CD4-positive, alpha-beta T cell treated with Interleukin-6 for 4 hours (primary cell): ENCODE results near the gene MYPOP.

Source experiments
- DNase-seq: peaks from one replicate; pipeline ENCODE4 v3.0.0-alpha.2; 2020; ENCODE audit warnings: mixed read lengths

The MYPOP gene, protein sequence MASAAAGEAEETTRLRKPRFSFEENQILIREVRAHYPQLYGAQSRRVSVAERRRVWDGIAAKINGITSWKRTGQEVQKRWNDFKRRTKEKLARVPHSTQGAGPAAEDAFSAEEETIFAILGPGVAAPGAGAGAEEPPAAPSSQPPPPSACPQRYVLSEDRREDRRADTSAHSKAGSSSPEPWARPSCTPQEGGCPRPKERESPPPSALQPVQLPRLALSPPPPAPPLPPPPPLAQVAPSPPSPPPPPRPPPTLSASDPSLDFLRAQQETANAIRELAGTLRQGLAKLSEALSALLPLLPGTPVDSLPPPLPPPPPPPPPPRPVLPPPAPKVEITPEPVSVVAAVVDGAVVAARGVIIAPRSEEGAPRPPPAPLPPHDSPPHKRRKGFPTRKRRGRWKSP

DNA sequence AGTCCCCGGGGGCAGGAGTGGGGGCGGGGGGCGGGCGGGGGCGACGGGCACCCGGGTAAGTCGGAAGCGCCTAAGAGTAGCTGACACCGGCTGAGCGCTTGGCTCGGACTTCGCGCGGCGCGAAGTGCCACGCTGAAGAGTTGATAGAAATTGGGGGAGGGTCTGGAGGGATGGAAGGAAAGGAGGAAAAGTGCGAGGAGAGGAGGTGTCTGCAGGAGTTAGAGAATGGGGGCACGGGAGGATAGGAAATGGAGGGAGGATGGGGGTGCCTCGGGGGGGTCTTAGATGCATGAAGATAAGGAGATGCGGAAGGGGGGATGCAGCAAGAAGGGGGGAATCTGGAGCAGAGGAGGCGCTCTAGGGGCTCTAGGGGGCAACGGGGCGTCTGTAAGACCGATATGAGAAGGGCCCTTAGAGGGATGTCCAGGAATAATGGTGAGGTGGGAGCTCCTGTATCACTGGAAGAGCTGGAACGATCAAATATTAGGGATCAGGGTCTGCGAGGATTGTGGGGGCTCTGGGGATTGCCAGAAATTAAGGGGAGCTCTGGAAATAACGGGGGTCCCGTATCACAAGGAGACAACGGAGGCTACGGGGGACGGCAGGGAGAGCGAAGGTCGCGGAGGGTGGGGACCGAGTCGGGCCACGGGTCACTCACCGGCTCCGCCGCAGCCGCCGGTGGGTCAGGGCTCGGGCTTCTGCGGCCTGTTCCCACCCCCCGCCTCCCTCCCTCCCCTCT lies at the start of gene MYPOP:
MYPOP (minus strand) TSS at position 702 of the 739 bp plus-strand sequence. CDS start 840 bp downstream, outside the sequence.
- no peak for DNase-seq

DNA sequence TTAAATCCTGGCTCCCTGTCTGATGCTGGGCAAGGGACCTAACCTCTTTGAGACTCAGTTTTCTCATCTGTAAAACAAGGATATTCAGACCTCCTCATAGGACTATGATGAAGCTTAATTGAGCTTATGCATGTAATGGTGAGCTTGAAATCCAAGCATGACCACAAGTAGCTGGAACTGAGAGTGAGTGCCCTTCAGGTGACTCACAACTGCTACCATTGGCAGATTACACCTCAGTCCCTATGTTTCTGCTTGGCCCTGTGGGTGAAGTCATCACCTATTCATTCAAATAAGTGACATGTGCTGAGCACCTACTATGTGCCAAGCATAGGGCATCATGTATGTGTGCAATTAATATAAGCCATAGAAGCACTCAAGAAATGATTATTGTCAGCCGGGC lies 45.5 kb upstream of the MYPOP start:
- no peak for DNase-seq

DNA sequence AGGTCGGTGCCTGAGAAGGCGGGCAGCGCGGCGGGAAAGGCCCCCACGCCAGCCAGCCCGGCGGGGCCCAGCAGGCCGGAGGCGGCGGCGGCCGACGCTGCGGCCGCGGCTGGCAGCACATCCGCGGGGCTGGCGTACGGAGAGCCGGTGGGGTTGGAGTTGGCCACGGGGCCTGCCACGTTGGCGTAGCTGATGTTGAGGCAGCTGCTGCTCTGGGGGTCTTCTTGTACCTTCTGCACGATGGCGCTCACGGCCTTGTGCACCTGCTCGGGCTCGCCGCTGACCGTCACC lies 38.0 kb upstream of the MYPOP start:
- DNase-seq, result no peak

DNA sequence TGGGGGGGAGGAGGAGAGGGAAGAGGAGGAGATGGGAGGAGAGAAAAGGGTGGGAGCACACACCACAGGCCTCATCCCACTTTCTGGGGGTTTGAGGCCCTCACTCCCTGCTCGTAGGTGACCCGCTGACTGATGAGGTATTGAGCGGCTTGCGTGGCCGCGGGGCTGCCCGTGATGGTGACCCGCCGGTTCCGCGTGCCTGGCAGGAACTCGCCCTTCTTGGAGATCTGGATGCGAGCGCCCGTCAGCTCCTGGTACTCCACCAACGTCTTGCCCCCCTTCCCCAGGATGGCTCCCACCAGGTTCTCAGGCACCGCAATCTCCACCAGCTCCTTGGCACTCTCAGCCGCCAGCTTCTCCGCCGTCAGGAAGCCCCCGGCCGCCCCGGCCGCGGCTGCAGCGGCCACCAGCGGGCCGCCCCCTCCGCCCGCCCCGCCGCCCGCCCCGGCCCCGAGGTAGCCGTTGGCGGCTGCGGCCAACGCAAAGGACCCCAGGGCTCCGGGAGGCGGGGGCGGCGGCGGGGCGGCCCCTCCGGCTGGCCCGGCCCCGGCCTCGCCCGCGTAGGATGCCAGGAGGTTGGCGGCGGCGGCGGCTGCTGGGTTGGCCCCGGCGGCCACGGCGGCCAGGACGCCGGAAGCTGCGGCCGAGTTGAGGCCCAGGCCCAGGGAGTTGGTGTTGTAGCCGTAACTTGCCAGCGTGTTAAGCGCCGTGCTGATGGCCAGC lies 37.5 kb upstream of the MYPOP start:
- no peak for DNase-seq

DNA sequence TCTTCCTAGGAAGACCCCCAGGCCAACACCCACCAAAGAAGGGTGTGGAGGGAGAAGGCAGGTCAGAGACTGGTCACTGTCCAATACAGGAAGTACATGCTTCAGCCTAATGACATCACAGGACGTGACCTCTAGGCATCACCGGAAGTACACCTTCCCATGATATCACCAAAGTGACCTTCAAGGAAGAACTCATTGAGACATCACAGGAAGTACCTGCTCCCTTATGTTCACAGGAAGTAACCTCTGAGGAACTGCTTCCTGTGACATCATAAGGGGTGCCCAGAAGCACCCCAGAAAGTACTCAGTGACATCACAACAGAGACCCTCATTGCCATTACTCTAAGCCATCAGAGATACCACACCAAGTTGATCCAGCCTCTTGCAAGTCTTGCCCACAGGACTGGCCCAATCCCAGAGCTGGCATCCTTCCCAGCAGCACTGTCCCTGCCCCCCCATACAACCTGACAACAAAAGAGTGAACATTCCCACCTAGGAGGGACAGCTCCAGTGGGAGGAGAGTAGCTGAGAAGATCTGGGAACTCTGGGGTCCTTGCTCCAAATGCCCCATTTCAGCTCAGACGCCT lies 36.4 kb upstream of the MYPOP start:
- no peak for DNase-seq

DNA sequence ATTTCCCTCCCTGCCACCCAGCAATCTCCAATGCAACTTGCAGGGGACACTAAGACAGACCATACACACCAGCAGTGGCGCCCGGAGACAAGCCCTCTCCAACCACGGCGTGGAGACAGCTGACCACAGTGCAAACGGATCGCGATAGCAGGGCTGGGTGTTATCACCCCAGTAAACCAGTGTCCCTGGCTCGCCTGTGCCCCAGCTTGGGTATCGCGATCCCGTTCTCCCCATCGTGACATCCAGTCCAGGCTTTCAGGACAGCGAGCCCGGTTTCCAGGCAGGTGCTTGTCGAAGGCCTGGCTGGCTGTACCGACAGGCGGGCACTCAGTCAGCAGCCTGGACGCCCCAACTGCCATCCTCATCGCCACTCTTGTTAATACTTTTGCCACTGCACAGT lies 32.9 kb upstream of the MYPOP start:
- no peak for DNase-seq

DNA sequence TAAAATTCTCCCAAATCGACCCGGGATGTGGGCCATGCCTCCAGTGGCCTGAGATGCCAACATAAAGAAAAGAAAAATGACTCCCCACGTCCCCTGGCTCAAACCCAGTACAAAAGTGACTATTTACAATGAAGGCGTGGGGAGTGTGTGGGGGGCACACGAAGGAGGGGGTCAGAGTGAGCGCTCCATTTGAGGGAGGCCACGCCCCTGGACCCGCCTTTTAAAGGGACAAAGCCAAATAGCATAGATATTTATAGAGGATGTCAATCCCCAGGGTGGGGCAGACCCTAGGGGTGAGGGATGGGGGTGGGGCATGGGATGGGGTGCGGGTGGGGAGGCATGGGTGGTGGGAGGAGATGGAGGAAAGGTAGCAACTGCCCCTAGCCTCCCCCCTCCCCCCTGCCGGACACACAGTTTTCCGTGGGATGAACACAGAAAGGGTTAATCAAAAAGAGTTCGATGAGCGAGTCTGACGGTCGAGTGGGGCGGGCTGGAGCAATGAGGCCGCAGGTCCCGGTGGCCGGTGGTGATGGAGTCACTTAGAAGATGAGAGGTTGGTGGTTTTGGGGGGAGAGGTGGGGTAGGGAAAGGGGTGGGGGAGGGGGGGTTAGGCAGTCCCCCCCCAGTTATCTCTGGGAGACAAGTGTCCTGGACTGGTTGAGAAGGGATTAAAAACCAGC lies 32.3 kb upstream of the MYPOP start:
- no peak for DNase-seq

DNA sequence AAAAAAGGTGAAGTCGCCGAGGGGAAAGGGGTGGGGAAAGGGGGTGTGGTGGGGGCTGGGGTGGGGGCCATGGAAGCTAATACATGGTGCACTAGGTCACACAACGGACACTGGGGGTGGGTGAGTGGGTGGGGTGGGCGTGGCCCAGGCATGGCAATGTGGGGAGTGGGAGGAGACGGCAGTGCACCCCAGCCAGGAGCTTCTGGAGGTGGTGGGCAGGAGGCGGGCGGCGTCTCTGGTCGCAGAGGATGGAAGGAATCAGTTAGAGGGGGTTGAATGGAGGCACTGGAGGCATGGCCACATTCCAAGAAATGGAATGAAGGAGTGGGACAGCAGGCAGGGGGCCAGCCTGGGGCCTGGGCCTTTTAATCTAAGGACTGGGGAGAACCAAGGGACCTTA lies 31.3 kb upstream of the MYPOP start:
- DNase-seq, result no peak

DNA sequence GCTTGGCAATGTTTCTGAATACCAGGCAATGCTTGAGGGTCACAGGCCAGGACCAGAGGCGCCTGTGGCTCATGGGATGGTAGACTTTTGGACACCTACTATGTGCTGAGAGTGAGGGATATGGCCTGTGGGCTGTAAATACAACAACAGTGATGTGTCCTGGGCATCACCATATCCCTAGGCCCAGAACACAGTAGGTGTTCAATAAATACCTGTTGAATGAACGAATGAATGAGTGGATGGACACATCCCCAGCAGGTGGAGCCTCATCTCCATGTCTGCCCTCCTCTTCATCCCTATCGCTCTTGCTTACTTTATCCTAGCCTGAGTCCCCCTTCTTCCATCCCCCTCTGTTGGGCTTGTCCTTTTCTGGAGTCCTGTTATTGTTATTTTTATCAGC lies 28.6 kb upstream of the MYPOP start:
- DNase-seq, result no peak

DNA sequence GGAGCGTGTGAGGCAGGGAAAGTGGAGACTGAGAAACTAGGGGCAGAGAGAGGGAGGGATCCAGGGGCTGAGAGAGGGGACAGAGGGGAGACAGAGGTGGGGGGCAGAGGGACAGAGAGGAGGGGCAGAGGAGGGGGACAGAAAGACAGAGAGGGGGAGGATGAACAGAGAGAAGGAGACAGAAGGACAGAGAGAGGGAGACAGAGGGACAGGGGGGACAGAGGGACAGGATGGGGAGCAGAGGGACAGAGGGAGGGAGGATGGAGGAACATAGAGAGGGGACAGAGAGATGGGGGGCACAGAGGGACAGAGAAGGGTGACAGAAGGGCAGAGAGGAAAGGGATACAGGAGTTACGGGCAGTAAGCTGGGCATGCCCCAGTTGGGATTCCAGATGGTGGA lies 26.8 kb upstream of the MYPOP start:
- DNase-seq, result no peak

DNA sequence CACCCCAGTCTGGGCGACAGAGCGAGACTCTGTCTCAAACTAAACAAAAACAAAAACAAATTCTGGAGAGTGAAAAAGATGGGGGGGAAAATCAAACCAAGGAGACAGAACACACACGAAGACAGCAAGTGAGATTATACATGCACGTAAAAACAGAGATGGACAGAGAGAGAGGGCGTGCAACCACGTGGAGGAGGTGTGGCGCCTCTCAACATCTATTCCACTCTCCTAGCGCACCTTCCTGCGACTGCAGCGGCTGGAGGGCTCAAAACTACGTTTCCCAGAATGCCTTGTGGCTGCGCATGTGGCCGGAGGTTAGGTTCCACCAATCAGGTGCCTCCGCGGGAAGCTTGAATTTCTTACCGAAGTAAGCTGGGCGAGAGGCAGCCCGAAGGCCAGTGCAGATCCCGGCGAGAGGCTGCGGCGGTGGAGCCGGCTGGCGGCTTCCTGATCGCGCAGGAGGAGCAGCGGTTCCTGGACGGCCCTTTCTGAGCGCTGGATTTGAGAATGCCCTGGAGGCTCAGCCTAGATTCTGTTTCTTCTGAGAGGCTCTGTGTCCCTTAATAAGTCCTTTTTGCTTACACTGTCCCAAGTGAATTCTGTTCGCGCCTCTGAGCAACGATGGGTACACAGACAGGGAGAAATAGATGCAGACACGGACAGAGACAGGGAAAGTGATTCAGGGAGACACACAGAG lies 25.3 kb upstream of the MYPOP start:
- DNase-seq, result peak; percentile 93

DNA sequence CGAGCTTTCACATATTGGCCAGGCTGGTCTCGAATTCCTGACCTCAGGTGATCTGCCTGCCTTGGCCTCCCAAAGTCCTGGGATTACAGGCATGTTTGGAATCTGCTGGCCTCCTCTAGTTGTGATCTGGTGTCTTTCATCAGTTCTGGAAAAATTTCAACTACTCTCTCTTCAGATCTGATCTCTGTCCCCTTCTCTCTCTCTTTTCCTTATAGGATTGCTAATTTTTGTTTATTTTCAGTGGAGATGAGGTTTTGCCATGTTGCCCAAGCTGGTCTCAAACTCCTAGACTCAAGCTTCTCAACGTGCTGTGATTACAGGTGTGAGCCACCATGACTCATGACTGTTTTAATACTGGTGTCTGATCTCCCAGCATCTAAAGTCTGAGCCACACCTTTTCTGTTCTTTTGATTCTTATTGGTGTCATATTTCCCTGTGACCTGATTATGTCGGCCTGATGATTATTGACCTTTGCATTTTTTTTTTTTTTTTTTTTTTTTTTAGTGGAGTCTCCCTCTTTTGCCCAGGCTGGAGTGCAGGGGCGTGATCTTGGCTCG lies 22.6 kb upstream of the MYPOP start:
- DNase-seq, result no peak

DNA sequence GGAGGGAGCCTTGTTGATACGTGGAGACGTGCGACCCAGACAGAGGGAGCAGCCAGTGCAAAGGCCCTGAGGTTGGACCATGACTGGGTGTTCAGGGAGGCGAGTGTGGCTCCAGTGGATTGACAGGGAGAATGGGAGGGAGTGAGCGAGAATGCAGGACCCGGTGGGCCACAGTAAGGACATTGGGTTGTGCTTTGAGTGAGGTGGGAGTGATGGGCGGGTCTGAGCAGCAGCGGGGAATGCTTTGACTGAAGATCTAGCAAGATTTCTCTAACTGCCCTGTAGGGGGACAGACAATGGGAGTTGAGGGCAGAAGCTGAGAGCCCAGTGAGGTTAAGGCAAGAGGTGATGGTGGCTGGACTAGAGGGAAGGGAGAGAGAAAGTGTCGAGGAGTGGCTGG lies 19.9 kb upstream of the MYPOP start:
- DNase-seq, result no peak

DNA sequence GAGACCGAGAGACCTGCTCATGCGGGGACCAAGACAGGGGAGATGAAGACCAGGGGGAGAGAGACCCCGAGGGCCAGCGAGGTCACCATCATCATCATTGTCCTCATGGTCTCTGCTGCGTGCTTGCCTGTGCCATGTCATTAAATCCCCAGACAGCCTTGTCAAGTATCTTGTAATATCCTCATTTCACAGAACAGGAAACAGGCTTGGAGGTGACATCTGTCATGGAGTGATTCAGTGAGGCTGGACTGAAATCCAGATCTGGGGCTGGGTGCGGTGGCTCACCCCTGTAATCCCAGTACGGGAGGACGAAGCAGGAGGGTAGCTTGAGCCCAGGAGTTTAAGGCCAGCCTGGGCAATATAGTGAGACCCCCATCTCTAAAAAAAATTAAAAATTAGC lies 18.0 kb upstream of the MYPOP start:
- no peak for DNase-seq

DNA sequence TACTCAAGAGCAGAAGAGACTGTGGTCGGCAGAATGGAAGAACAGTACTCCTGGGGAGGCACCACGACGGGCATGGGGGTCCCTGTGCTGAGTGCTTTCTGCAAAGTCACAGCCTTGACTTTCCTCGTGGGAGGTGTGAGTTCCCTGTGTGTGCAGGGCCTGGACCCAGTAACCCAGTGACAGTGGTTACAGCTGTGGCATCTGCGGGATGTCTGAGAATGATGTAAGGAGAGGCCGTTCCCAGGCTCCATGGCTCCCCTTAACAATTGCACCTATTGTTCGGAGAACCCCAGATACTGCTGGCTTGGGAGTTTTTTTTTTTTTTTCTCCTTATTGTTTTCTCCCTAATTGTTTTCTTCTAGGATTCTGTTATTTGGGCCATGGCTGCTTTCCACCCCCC lies 17.3 kb upstream of the MYPOP start:
- DNase-seq, result no peak

DNA sequence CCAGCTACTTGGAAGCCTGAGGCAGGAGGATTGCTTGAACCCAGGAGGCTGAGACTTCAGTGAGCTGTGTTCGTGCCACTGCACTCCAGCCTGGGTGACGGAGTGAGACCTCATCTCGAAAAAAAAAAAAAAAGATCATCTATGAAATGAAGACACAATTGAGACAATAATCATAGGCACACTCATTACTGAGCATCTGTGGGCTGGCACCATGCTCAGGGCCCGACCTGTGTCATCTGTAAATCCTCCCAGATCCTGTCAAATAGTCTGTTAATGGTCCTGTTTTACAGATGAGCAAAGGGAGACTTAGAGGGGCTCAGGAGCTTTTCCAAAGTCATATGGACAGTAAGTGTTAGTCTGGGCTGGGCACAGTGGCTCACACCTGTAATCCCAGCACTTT lies 16.3 kb upstream of the MYPOP start:
- no peak for DNase-seq

DNA sequence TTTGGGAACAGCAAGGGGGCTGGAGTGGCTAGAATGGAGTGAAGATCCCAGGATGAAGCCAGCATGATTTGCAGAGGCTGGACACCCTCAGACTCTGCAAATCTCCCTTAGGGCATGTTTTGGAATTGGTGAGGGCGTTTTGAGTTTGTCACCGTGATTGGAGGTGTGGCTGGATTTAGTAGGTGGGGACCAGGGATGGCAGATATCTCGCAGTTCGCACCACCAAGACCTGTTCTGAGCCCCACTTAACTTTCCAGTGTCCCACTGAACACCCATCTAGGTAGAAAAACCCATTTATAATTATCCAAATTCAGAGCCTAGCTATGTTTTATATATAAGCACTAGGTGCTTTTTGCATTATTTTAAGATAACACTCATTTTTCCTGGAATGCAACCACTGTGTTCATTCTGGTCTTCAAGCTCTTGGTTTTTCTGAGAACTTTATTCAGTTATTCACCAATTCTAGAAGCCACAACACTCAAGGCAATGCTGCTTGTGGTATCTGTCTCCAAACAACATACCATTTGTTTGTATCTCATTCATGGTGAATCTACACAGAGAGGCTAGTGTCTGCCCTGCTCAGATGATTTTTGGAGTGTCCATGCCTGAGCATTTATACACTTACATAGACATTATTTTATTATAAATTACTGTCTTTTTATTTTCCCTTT lies 15.1 kb upstream of the MYPOP start:
- no peak for DNase-seq

DNA sequence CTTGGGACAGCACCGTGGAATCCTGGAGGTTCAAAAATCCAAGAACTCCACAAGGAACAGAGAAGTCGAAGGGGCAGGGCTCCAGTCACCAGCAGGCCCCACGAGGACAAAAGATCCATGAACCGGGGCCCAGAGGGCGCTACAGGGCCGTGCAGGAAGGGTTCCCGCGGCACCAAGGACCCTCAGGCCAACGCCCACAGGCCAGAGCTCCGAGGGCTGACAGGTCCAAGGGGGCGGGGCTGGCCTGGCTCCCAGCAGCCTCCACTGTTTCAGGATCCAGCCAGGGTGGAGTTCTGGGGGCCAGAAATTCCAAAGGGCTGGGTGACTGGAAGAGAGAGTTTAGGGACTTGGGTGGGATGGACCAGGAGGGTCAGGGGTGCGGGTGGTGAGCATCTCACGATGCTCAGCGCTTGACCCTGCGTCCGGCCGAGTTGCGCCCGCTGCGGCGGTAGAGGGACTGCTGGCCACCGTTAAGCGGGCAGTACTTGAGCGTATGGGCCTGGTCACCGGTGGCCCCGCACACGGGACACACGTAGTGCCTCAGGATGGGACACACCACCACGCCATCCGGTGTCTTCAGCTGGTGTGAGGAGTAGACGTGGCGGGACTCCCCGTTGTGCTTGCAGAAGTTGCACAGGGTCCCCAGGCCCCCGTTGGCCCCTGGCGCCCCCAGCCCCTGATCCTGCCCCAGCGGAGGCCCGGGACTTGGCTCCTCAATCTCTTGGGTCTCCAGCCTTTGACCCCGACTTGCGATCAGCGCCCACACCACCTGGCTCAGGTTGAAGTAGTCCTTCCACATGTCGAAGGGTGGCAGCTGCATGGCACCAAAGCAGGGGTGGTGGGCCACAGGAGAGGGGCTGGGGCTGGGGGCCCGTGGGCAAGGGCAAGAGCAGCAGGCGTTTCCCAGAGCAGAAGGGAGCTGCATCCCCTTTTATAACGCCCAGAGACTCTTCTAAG lies 11.7 kb upstream of the MYPOP start, which contains the start of gene NANOS2:
NANOS2 (minus strand) TSS at position 905 of the 957 bp plus-strand sequence; CDS start at position 820, 85 bp downstream.
- no peak for DNase-seq

DNA sequence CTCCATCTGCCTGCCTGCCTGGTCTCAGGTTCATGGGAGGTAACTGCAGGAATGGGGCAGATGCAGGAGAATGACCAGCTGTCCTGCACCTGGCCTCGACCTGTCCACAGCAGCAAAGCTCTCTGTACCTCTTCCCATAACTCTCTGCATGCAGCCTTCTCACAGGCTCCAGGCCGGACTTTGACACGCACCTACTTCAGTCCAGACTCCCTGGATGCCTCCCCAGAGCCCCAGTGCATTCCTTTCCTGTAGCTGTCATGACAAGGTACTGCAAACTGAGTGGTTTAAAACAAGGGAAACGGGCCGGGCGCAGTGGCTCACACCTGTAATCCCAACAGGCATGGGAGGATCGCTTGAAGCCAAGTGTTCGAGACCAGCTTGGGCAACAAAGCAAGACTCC lies 8.9 kb upstream of the MYPOP start:
- no peak for DNase-seq

DNA sequence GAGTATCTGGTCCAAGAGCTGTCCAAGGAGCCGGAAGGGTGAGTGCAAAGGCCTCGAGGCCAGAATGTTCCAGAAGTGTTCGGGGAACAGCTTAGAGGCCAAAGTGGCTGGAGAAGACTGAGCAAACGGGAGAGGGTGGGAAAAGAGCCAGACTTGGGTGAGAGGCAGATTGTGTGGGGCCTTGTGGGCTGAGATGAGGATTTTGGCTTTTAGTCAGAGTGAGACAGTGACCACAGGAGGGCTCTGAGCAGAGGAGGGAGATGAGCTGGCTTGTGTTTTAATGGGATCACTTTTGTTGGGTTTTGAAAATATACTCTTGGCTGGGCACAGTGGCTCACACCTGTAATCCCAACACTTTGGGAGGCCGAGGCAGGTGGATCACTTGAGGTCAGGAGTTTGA lies 6.5 kb upstream of the MYPOP start:
- DNase-seq, result no peak
